Vagina (tissue), 2 donors: Measurements from ENCODE around the gene SAP30BP.

Experiments
- CTCF ChIP-seq, 3 experiments: fragments of 450-650 bp in 2 of 3; fragments of 200-600 bp in 1 of 3; sonication (generic) in 1 of 3; IDR thresholded peaks; one replicate each; pipeline ENCODE4 v1.5.1; 2017 to 2019; ENCODE audit warnings: antibody characterized with exemption in 3 of 3, mild to moderate bottlenecking in 2 of 3, moderate library complexity in 2 of 3
- POLR2A ChIP-seq, 2 donors: fragments of 450-650 bp; IDR thresholded peaks; one replicate each; pipeline ENCODE4 v1.6.1; 2017; ENCODE audit warnings: antibody characterized with exemption in 2 of 2, mild to moderate bottlenecking in 2 of 2, moderate library complexity in 2 of 2

DNA sequence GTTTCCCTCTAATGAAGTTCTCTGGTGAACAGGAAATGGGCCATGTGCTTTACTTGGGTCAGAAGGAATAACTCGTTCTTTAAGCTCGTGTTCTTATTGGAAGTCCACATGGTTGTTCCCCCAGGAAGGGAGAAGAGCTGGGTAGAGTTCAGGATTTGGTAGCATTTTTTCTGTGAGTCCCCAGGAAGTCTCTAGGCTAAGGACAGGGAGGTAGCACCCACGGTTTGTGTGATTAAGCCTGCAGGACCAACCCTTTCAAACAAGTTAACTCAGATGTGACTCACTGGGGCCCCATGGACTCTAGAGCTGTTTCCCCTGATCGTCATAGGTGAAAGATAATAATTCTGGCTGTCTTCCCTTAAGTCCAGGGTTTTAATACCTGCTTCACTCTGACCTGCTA lies 16.4 kb downstream of the SAP30BP start:
- no peak for TF ChIP-seq CTCF (IDR thresholded peaks at IDR 0.05)
- TF ChIP-seq POLR2A (IDR thresholded peaks at IDR 0.05) = no peak
